Peyer's patch (tissue), 4 donors: ENCODE measurements around the gene GDF9.

Source experiments
- CTCF ChIP-seq, 6 experiments: fragments of 450-650 bp in 4 of 6; fragments of 200-600 bp in 2 of 6; sonication (generic) in 1 of 6; IDR thresholded peaks; one replicate each; pipeline ENCODE4 v1.5.1; 2017 to 2019; ENCODE audit warnings: antibody characterized with exemption in 6 of 6, mild to moderate bottlenecking in 3 of 6, moderate library complexity in 1 of 6
- POLR2A ChIP-seq, 2 donors: fragments of 450-650 bp; IDR thresholded peaks; one replicate each; pipeline ENCODE4 v1.5.1; 2017; ENCODE audit warnings: antibody characterized with exemption in 2 of 2, mild to moderate bottlenecking in 2 of 2, moderate library complexity in 2 of 2

DNA sequence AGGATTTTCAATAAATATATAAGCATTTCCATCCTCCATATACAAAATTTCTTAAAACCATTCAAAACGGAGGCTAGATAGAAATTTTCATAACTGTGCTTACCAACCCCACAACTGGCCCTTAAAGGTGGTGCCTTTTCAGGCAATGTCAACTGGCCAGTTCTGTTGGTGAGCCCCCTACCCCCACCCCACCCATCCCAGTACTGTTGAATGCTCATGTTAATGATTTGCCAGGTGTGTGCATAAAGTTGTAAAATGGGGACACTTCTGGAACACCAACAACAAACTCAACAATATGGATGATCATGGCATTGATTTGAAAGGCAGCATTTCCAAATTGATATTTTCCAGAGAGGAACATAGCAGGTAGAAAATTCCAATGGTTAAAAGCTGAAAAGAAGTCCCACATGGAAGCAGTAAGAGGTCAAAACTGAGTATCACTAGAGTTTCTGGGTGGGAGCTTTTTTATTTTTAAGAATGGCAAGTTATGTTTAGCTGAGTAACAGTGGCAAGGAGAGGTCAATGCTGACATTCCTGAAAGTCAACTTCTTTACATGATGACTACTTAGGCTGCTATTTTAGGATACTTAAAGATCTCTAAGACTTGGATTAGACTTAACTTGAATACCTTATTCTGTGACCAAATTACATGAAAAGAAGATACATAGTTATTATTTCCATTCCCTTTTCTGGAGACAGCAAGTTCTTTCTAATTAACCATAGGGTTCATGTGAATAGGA is 9.9 kb upstream of the GDF9 start:
- no peak for TF ChIP-seq POLR2A (IDR thresholded peaks at IDR 0.05)
- TF ChIP-seq CTCF (IDR thresholded peaks at IDR 0.05): no peak
